Myocyte (in vitro differentiated cells): Measurements from ENCODE around the gene GRPEL2. TPM values are rescaled to one million over a fixed set of nuclear protein-coding genes. Genes with fewer than 3 reads are reported as not detected.
A peak's percentile ranks its signal among the peaks of the same experiment; 100 is the strongest.
"Not testable (repeated sequence)": the region's sequence is repeated elsewhere in the genome, so short reads cannot be mapped to it uniquely, and the experiment has no call there.

ENCODE experiments used
- DNase-seq: peaks from one replicate; pipeline ENCODE4 v3.0.0-alpha.2; 2012; ENCODE audit warnings: low read depth
- total RNA-seq: library from RNA; depleted of rRNA; stranded (reverse); fragments of >200 nt; gene quantifications from 2 replicates; pipeline ENCODE4 v1.2.3, GENCODE V29; 2014

Gene GRPEL2
- total RNA-seq, 1 donor from 2014 or later, result 14.3 TPM

- not testable (repeated sequence) for DNase-seq
Measured at GRCh38 chr5:149394996-149395395, 49.7 kb downstream of the GRPEL2 start.

- DNase-seq, result no peak
Measured at GRCh38 chr5:149397530-149397929, 52.2 kb downstream of the GRPEL2 start.

GRCh38 chr5:149398747-149399266 is 53.5 kb downstream of the GRPEL2 start:
- not testable (repeated sequence) for DNase-seq

GRCh38 chr5:149399775-149400174 is 54.5 kb downstream of the GRPEL2 start:
- no peak for DNase-seq

- peak; percentile 79 for DNase-seq
Measured at GRCh38 chr5:149400304-149400703, 55.0 kb downstream of the GRPEL2 start.

GRCh38 chr5:149401051-149401450 is 55.8 kb downstream of the GRPEL2 start:
- DNase-seq, result no peak

- no peak for DNase-seq
Measured at GRCh38 chr5:149402291-149402690, 57.0 kb downstream of the GRPEL2 start.

Other genes with a start within 250 kb of the GRPEL2 start
- 126 and 220 TPM in 2 replicates for gene ABLIM3, start 204.0 kb upstream of the GRPEL2 start, total RNA-seq
- 136 and 239 TPM in 2 replicates for gene AFAP1L1, start 73.6 kb upstream of the GRPEL2 start, total RNA-seq
- gene PCYOX1L, start 12.5 kb downstream of the GRPEL2 start, total RNA-seq, result 8.1 and 10.5 TPM in 2 replicates
- 18.0 and 20.9 TPM in 2 replicates for gene IL17B, start 33.8 kb downstream of the GRPEL2 start, total RNA-seq
- 287 and 364 TPM in 2 replicates for gene CSNK1A1, start 205.9 kb downstream of the GRPEL2 start, total RNA-seq
- 3.1 and 8.3 TPM in 2 replicates for gene ARHGEF37, start 236.0 kb downstream of the GRPEL2 start, total RNA-seq